WTC11 (cell line): Measurements from ENCODE around the gene XPO6. TPM values are rescaled to one million over a fixed set of nuclear protein-coding genes. Genes with fewer than 3 reads are reported as not detected.

Experiments used
- ATAC-seq: fragments of 200-7000 bp; cut with Tn5 transposase; 2 replicates; pipeline ENCODE4 v1.10.0; 2021; ENCODE audit warnings: mild to moderate bottlenecking, moderate library complexity
- CTCF ChIA-PET: fragments of 300-600 bp; sonication (Branson Sonifier 250); formaldehyde crosslinking; loops from one replicate; lab custom pipeline; 2021; ENCODE audit warnings: antibody characterized with exemption; lab: Charles Lee
- POLR2A ChIA-PET: fragments of 350-600 bp; sonication (Branson Sonifier 250); formaldehyde crosslinking; loops from one replicate; lab custom pipeline; 2021; ENCODE audit warnings: antibody characterized with exemption; lab: Charles Lee
- DNase-seq: peaks from one replicate; pipeline ENCODE4 v3.0.0; 2021; ENCODE audit warnings: low spot score
- H3K27ac Mint-ChIP-seq: 2 replicates; pipeline ENCODE4 v1.8.0; 2021; ENCODE audit warnings: mixed read lengths
- H3K27me3 Mint-ChIP-seq: 2 replicates; pipeline ENCODE4 v1.8.0; 2021; ENCODE audit warnings: low read depth, mild to moderate bottlenecking, moderate library complexity, mixed read lengths
- H3K36me3 Mint-ChIP-seq: 2 replicates; pipeline ENCODE4 v1.8.0; 2021; ENCODE audit warnings: mixed read lengths
- H3K4me1 Mint-ChIP-seq: 2 replicates; pipeline ENCODE4 v1.8.0; 2022; ENCODE audit warnings: mixed read lengths
- H3K4me3 Mint-ChIP-seq: 2 replicates; pipeline ENCODE4 v1.8.0; 2021; ENCODE audit warnings: mild to moderate bottlenecking, moderate library complexity, mixed read lengths
- H3K9me3 Mint-ChIP-seq: 2 replicates; pipeline ENCODE4 v1.8.0; 2021; ENCODE audit warnings: mixed read lengths
- ATF2 ChIP-seq: sonication (generic); formaldehyde crosslinking; IDR thresholded peaks from 2 replicates; pipeline ENCODE4 v1.8.1; 2022; ENCODE audit warnings: low read depth, missing genetic modification reagents, borderline replicate concordance
- ATF6 ChIP-seq: sonication (generic); formaldehyde crosslinking; IDR thresholded peaks from 2 replicates; pipeline ENCODE4 v1.8.1; 2023; ENCODE audit warnings: mild to moderate bottlenecking, missing genetic modification reagents
- CREB1 ChIP-seq: sonication (generic); formaldehyde crosslinking; IDR thresholded peaks from 2 replicates; pipeline ENCODE4 v1.8.0; 2023; ENCODE audit warnings: mild to moderate bottlenecking, missing genetic modification reagents
- E2F1 ChIP-seq: sonication (generic); formaldehyde crosslinking; IDR thresholded peaks from 2 replicates; pipeline ENCODE4 v1.8.0; 2022; ENCODE audit warnings: mild to moderate bottlenecking, missing genetic modification reagents
- ELF4 ChIP-seq: sonication (generic); formaldehyde crosslinking; IDR thresholded peaks from 2 replicates; pipeline ENCODE4 v1.8.1; 2022; ENCODE audit warnings: low read depth, mild to moderate bottlenecking, moderate library complexity, missing genetic modification reagents
- ETV6 ChIP-seq: sonication (generic); formaldehyde crosslinking; IDR thresholded peaks from 2 replicates; pipeline ENCODE4 v1.8.1; 2022; ENCODE audit warnings: mild to moderate bottlenecking, missing genetic modification reagents
- FOXP1 ChIP-seq: sonication (generic); formaldehyde crosslinking; IDR thresholded peaks from 2 replicates; pipeline ENCODE4 v1.8.0; 2022; ENCODE audit warnings: missing genetic modification reagents, mild to moderate bottlenecking, moderate library complexity, borderline replicate concordance
- GABPB1 ChIP-seq: sonication (generic); formaldehyde crosslinking; IDR thresholded peaks from 2 replicates; pipeline ENCODE4 v1.8.1; 2023; ENCODE audit warnings: mild to moderate bottlenecking, missing genetic modification reagents
- MLX ChIP-seq: sonication (generic); formaldehyde crosslinking; IDR thresholded peaks from 2 replicates; pipeline ENCODE4 v1.8.1; 2023; ENCODE audit warnings: mild to moderate bottlenecking, missing genetic modification reagents, moderate library complexity
- MYBL2 ChIP-seq: sonication (generic); formaldehyde crosslinking; IDR thresholded peaks from 2 replicates; pipeline ENCODE4 v1.8.1; 2023; ENCODE audit warnings: mild to moderate bottlenecking, moderate library complexity, missing genetic modification reagents
- RELA ChIP-seq: sonication (generic); formaldehyde crosslinking; IDR thresholded peaks from 2 replicates; pipeline ENCODE4 v1.8.1; 2022; ENCODE audit warnings: missing genetic modification reagents, mild to moderate bottlenecking, borderline replicate concordance
- SOX15 ChIP-seq: fragments of 250-450 bp; sonication (Bioruptor Pico); IDR thresholded peaks from 2 replicates; pipeline ENCODE4 v1.9.0; 2021; ENCODE audit warnings: mild to moderate bottlenecking
- ZNF138 ChIP-seq: sonication (generic); formaldehyde crosslinking; conservative IDR thresholded peaks from 2 replicates; pipeline ENCODE4 v1.8.1; 2022; ENCODE audit warnings: mild to moderate bottlenecking, moderate library complexity, missing genetic modification reagents
- ZNF232 ChIP-seq: sonication (generic); formaldehyde crosslinking; IDR thresholded peaks from 2 replicates; pipeline ENCODE4 v1.8.0; 2022; ENCODE audit warnings: mild to moderate bottlenecking, missing genetic modification reagents
- total RNA-seq: library from RNA; stranded (reverse); gene quantifications from 3 replicates; pipeline ENCODE4 v1.2.3, GENCODE V29; 2021
- TF ChIP-seq, protein P1 (sequence below): sonication (generic); formaldehyde crosslinking; IDR thresholded peaks from 2 replicates; pipeline ENCODE4 v1.8.1; 2023; ENCODE audit warnings: mild to moderate bottlenecking, missing genetic modification reagents
- TF ChIP-seq, protein P2 (sequence below): fragments of 250-450 bp; sonication (Bioruptor Pico); IDR thresholded peaks from 2 replicates; pipeline ENCODE4 v1.9.0; 2021; ENCODE audit warnings: mild to moderate bottlenecking
- TF ChIP-seq, protein P3 (sequence below): sonication (generic); formaldehyde crosslinking; IDR thresholded peaks from 2 replicates; pipeline ENCODE4 v1.8.0; 2023; ENCODE audit warnings: missing genetic modification reagents
- TF ChIP-seq, protein P4 (sequence below): fragments of 250-450 bp; sonication (Bioruptor Pico); IDR thresholded peaks from 2 replicates; pipeline ENCODE4 v1.9.0; 2021; ENCODE audit warnings: mild to moderate bottlenecking, borderline replicate concordance
- TF ChIP-seq, protein P5 (sequence below): sonication (generic); formaldehyde crosslinking; IDR thresholded peaks from 2 replicates; pipeline ENCODE4 v1.8.1; 2023; ENCODE audit warnings: mild to moderate bottlenecking, missing genetic modification reagents, borderline replicate concordance

XPO6 gene
- total RNA-seq, 1 experiment from 2014 or later: 160 TPM

DNA sequence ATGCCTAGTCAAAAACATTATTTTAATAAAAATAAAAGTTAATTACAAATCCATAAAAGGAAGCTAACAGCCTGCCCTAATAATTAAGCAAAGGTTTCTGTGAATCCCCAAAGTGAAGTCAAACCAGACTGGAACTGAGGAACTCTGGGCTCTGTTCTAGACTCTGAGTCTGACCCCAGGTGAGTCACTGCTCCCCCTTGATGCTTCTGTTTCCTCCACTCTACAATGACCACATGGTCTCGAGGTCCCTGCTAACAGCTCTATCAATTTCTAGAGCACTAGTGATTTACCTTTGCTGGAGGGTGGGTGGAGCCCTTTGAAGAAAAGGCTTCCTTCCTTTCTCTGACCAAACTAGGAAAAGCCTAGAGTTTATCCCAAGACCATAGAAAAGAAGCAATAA lies 32.4 kb downstream of the XPO6 start:
- Mint-ChIP-seq H3K4me1 (peaks cover 24% of the 10 kb centered on the region), H3K36me3 (peaks cover 38% of the 10 kb centered on the region), H3K4me3 (no peak overlapping the region), H3K9me3 (no peaks in the 10 kb centered on the region), H3K27me3 (no peaks in the 10 kb centered on the region), H3K27ac (peak overlapping the region; percentile 32; the same call in 1 of the 2 replicates)
- TF ChIP-seq, protein P1, sequence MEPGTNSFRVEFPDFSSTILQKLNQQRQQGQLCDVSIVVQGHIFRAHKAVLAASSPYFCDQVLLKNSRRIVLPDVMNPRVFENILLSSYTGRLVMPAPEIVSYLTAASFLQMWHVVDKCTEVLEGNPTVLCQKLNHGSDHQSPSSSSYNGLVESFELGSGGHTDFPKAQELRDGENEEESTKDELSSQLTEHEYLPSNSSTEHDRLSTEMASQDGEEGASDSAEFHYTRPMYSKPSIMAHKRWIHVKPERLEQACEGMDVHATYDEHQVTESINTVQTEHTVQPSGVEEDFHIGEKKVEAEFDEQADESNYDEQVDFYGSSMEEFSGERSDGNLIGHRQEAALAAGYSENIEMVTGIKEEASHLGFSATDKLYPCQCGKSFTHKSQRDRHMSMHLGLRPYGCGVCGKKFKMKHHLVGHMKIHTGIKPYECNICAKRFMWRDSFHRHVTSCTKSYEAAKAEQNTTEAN: no peak
- TF ChIP-seq, protein P2, sequence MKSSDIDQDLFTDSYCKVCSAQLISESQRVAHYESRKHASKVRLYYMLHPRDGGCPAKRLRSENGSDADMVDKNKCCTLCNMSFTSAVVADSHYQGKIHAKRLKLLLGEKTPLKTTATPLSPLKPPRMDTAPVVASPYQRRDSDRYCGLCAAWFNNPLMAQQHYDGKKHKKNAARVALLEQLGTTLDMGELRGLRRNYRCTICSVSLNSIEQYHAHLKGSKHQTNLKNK (CRISPR knock-in tag): no peak
- TF ChIP-seq, protein P3, sequence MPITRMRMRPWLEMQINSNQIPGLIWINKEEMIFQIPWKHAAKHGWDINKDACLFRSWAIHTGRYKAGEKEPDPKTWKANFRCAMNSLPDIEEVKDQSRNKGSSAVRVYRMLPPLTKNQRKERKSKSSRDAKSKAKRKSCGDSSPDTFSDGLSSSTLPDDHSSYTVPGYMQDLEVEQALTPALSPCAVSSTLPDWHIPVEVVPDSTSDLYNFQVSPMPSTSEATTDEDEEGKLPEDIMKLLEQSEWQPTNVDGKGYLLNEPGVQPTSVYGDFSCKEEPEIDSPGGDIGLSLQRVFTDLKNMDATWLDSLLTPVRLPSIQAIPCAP (CRISPR knock-in tag): no peak
- TF ChIP-seq, protein P4, sequence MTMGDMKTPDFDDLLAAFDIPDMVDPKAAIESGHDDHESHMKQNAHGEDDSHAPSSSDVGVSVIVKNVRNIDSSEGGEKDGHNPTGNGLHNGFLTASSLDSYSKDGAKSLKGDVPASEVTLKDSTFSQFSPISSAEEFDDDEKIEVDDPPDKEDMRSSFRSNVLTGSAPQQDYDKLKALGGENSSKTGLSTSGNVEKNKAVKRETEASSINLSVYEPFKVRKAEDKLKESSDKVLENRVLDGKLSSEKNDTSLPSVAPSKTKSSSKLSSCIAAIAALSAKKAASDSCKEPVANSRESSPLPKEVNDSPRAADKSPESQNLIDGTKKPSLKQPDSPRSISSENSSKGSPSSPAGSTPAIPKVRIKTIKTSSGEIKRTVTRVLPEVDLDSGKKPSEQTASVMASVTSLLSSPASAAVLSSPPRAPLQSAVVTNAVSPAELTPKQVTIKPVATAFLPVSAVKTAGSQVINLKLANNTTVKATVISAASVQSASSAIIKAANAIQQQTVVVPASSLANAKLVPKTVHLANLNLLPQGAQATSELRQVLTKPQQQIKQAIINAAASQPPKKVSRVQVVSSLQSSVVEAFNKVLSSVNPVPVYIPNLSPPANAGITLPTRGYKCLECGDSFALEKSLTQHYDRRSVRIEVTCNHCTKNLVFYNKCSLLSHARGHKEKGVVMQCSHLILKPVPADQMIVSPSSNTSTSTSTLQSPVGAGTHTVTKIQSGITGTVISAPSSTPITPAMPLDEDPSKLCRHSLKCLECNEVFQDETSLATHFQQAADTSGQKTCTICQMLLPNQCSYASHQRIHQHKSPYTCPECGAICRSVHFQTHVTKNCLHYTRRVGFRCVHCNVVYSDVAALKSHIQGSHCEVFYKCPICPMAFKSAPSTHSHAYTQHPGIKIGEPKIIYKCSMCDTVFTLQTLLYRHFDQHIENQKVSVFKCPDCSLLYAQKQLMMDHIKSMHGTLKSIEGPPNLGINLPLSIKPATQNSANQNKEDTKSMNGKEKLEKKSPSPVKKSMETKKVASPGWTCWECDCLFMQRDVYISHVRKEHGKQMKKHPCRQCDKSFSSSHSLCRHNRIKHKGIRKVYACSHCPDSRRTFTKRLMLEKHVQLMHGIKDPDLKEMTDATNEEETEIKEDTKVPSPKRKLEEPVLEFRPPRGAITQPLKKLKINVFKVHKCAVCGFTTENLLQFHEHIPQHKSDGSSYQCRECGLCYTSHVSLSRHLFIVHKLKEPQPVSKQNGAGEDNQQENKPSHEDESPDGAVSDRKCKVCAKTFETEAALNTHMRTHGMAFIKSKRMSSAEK (CRISPR knock-in tag): no peak
- TF ChIP-seq ELF4 (no peak), ETV6 (CRISPR knock-in tag) (no peak), E2F1 (CRISPR knock-in tag) (no peak), GABPB1 (CRISPR knock-in tag) (no peak), MYBL2 (CRISPR knock-in tag) (no peak), CREB1 (CRISPR knock-in tag) (no peak), MLX (CRISPR knock-in tag) (no peak), ZNF138 (CRISPR knock-in tag) (no peak), RELA (CRISPR knock-in tag) (no peak), SOX15 (CRISPR knock-in tag) (no peak), FOXP1 (no peak), ZNF232 (CRISPR knock-in tag) (no peak)
- no peak for ATAC-seq
- ChIA-PET POLR2A (interaction anchor here (0.7 kb wide), 1 partner anchor 47 kb away, joined by 3 read pairs; no protein-coding TSS in a partner anchor), CTCF (interaction anchor here (1.0 kb wide), 2 partner anchors 23 to 89 kb away, joined by 3 read pairs; no protein-coding TSS in a partner anchor)
- no peak for DNase-seq

GRCh38 chr16:28175715-28176114 lies 36.0 kb downstream of the XPO6 start:
- no peaks in the 10 kb centered on the region for H3K27me3 Mint-ChIP-seq
- H3K4me1 Mint-ChIP-seq: no peaks in the 10 kb centered on the region
- DNase-seq (no peak), ATAC-seq (no peak)
- H3K36me3 Mint-ChIP-seq: peaks cover 39% of the 10 kb centered on the region
- no peak overlapping the region for H3K4me3 Mint-ChIP-seq
- H3K9me3 Mint-ChIP-seq: no peaks in the 10 kb centered on the region
- no peak overlapping the region for H3K27ac Mint-ChIP-seq
- ChIA-PET POLR2A (no interaction called here), CTCF (no interaction called here)
- TF ChIP-seq, protein P5, sequence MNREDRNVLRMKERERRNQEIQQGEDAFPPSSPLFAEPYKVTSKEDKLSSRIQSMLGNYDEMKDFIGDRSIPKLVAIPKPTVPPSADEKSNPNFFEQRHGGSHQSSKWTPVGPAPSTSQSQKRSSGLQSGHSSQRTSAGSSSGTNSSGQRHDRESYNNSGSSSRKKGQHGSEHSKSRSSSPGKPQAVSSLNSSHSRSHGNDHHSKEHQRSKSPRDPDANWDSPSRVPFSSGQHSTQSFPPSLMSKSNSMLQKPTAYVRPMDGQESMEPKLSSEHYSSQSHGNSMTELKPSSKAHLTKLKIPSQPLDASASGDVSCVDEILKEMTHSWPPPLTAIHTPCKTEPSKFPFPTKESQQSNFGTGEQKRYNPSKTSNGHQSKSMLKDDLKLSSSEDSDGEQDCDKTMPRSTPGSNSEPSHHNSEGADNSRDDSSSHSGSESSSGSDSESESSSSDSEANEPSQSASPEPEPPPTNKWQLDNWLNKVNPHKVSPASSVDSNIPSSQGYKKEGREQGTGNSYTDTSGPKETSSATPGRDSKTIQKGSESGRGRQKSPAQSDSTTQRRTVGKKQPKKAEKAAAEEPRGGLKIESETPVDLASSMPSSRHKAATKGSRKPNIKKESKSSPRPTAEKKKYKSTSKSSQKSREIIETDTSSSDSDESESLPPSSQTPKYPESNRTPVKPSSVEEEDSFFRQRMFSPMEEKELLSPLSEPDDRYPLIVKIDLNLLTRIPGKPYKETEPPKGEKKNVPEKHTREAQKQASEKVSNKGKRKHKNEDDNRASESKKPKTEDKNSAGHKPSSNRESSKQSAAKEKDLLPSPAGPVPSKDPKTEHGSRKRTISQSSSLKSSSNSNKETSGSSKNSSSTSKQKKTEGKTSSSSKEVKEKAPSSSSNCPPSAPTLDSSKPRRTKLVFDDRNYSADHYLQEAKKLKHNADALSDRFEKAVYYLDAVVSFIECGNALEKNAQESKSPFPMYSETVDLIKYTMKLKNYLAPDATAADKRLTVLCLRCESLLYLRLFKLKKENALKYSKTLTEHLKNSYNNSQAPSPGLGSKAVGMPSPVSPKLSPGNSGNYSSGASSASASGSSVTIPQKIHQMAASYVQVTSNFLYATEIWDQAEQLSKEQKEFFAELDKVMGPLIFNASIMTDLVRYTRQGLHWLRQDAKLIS (CRISPR knock-in tag): no peak
- no peak for TF ChIP-seq ATF2 (CRISPR knock-in tag)
- TF ChIP-seq ATF6 (CRISPR knock-in tag): no peak
